HepG2 (cell line): Measurements from ENCODE around the gene CYSTM1. TPM values are rescaled to one million over a fixed set of nuclear protein-coding genes. Genes with fewer than 3 reads are reported as not detected.

Source experiments
- ATAC-seq: fragments of 200-7000 bp; cut with Tn5 transposase; 3 replicates; pipeline ENCODE4 v1.9.1; 2020; ENCODE audit warnings: mild to moderate bottlenecking, moderate library complexity
- BruUV-seq: library from RNA; stranded (reverse); fragments of 400-500 nt; replicated peaks from 2 replicates; lab custom pipeline; 2021; lab: Mats Ljungman, UMichigan
- CTCF ChIA-PET: fragments of 300-600 bp; formaldehyde crosslinking; extraction: SDS; loops from one replicate; lab custom pipeline; 2021; ENCODE audit warnings: low total read pairs, inconsistent platforms, low intra/inter-chr PET ratio; lab: Yijun Ruan, JAX
- POLR2A ChIA-PET: fragments of 350-600 bp; sonication (Branson Sonifier 250); formaldehyde crosslinking; loops from one replicate; lab custom pipeline; 2020; ENCODE audit warnings: antibody characterized with exemption, inconsistent platforms; lab: Yijun Ruan, JAX
- DNase-seq: peaks from one replicate; pipeline ENCODE4 v3.0.0-alpha.2; 2015; ENCODE audit warnings: low spot score
- FAIRE-seq: peaks from 3 replicates; lab custom pipeline; 2011; peaks lifted over from hg19 to GRCh38; lab: Jason Lieb, UNC
- H2AFZ ChIP-seq: one replicate; pipeline ENCODE4 v1.6.1; 2011; ENCODE audit warnings: low read length, inconsistent platforms
- H3K27ac ChIP-seq: fragments of 300-600 bp; 3 replicates; pipeline ENCODE4 v1.8.0; 2011; ENCODE audit warnings: mixed run types, mild to moderate bottlenecking, mixed read lengths, low read length, inconsistent platforms; ENCODE audit not compliant: insufficient read depth; ENCODE audit errors: extremely low read length
- H3K27me3 ChIP-seq, 2 experiments: fragments of 200-600 bp in 1 of 2; 2 replicates in 1 of 2; 3 replicates in 1 of 2; pipeline versions ENCODE4 v1.6.0 to v1.8.0; 2011; ENCODE audit warnings: low read length in 2 of 2, mild to moderate bottlenecking in 2 of 2, moderate library complexity in 2 of 2, inconsistent platforms in 1 of 2; ENCODE audit not compliant: insufficient read depth in 2 of 2, control insufficient read depth in 1 of 2
- H3K36me3 ChIP-seq, 2 experiments: fragments of 200-600 bp in 1 of 2; replicated peaks in 1 of 2; 2 replicates in 1 of 2; 3 replicates in 1 of 2; pipeline versions ENCODE4 v1.5.1 to v1.8.0; 2011; ENCODE audit warnings: low read length in 2 of 2, inconsistent platforms in 1 of 2; ENCODE audit not compliant: insufficient read depth in 2 of 2, control insufficient read depth in 1 of 2
- H3K4me1 ChIP-seq: 2 replicates; pipeline ENCODE4 v1.5.1; 2012; ENCODE audit warnings: low read length, inconsistent platforms; ENCODE audit not compliant: insufficient read depth
- H3K4me2 ChIP-seq: 2 replicates; pipeline ENCODE4 v1.6.0; 2011; ENCODE audit warnings: low read depth, low read length, inconsistent platforms
- H3K4me3 ChIP-seq, 3 experiments: fragments of 200-600 bp in 1 of 3; sonication (generic), shearing (Covaris generic) in 1 of 3; replicated peaks in 1 of 3; 2 replicates each; pipeline ENCODE4 v1.5.1; 2011 to 2016; ENCODE audit warnings: low read length in 3 of 3, inconsistent platforms in 2 of 3, low read depth in 2 of 3, mild to moderate bottlenecking in 2 of 3, control low read depth in 1 of 3, mixed read lengths in 1 of 3; ENCODE audit not compliant: insufficient read depth in 1 of 3
- H3K79me2 ChIP-seq: one replicate; pipeline ENCODE4 v1.6.1; 2011; ENCODE audit warnings: low read length, inconsistent platforms; ENCODE audit not compliant: insufficient read depth
- H3K9ac ChIP-seq: 2 replicates; pipeline ENCODE4 v1.6.0; 2011; ENCODE audit warnings: mild to moderate bottlenecking, low read depth, low read length, inconsistent platforms; ENCODE audit not compliant: insufficient read depth
- H3K9me3 ChIP-seq: 2 replicates; pipeline ENCODE4 v1.5.1; 2012; ENCODE audit warnings: mild to moderate bottlenecking, low read length
- H4K20me1 ChIP-seq: 2 replicates; pipeline ENCODE4 v1.6.0; 2011; ENCODE audit warnings: inconsistent platforms, mild to moderate bottlenecking, low read length, moderate library complexity; ENCODE audit not compliant: insufficient read depth
- NCOA5 ChIP-seq: sonication (generic); formaldehyde crosslinking; IDR thresholded peaks from 2 replicates; pipeline ENCODE4 v1.4.0; 2020; ENCODE audit warnings: missing genetic modification reagents
- SATB2 ChIP-seq: sonication (generic); formaldehyde crosslinking; IDR thresholded peaks from 2 replicates; pipeline ENCODE4 v1.5.0; 2020; ENCODE audit warnings: missing genetic modification reagents
- SIX1 ChIP-seq: sonication (generic); formaldehyde crosslinking; IDR thresholded peaks from 2 replicates; pipeline ENCODE4 v1.4.0; 2020; ENCODE audit warnings: missing genetic modification reagents, borderline replicate concordance
- STAT5B ChIP-seq: sonication (generic); formaldehyde crosslinking; IDR thresholded peaks from 2 replicates; pipeline ENCODE4 v1.4.0; 2020; ENCODE audit warnings: missing genetic modification reagents
- ZBTB20 ChIP-seq: sonication (generic); formaldehyde crosslinking; IDR thresholded peaks from 2 replicates; pipeline ENCODE4 v1.8.1; 2023; ENCODE audit warnings: missing genetic modification reagents, low read depth, mild to moderate bottlenecking, borderline replicate concordance
- ZFP36L1 ChIP-seq: sonication (generic); formaldehyde crosslinking; IDR thresholded peaks from 2 replicates; pipeline ENCODE4 v1.8.0; 2022; ENCODE audit warnings: mild to moderate bottlenecking, missing genetic modification reagents, moderate library complexity
- ZNF10 ChIP-seq: sonication (generic); formaldehyde crosslinking; IDR thresholded peaks from 2 replicates; pipeline ENCODE4 v1.4.0; 2020; ENCODE audit warnings: mild to moderate bottlenecking, low read depth, missing genetic modification reagents, borderline replicate concordance
- ZNF292 ChIP-seq: sonication (generic); formaldehyde crosslinking; IDR thresholded peaks from 2 replicates; pipeline ENCODE4 v1.8.1; 2022; ENCODE audit warnings: mild to moderate bottlenecking, low read depth, missing genetic modification reagents, borderline replicate concordance
- ZNF3 ChIP-seq: IDR thresholded peaks from 2 replicates; pipeline ENCODE4 v1.7.0; 2017; ENCODE audit warnings: inconsistent platforms
- ZNF75D ChIP-seq: sonication (generic); formaldehyde crosslinking; IDR thresholded peaks from 2 replicates; pipeline ENCODE4 v1.8.1; 2023; ENCODE audit warnings: missing genetic modification reagents, mild to moderate bottlenecking, borderline replicate concordance
- ZNF768 ChIP-seq: sonication (generic); formaldehyde crosslinking; IDR thresholded peaks from 2 replicates; pipeline ENCODE4 v1.4.0; 2020; ENCODE audit warnings: missing genetic modification reagents
- ZNF772 ChIP-seq: sonication (generic); formaldehyde crosslinking; IDR thresholded peaks from 2 replicates; pipeline ENCODE4 v1.5.0; 2020; ENCODE audit warnings: mild to moderate bottlenecking, missing genetic modification reagents
- ZNF841 ChIP-seq: sonication (generic); formaldehyde crosslinking; IDR thresholded peaks from 2 replicates; pipeline ENCODE4 v1.8.1; 2023; ENCODE audit warnings: missing genetic modification reagents, borderline replicate concordance
- WGBS: methylation state at CpG from one replicate; pipeline ENCODE4 v1.1.6; 2017; ENCODE audit warnings: low lambda C conversion rate; 5-methylcytosine and 5-hydroxymethylcytosine counted together
- in situ Hi-C: cut with HindIII; loops from 2 replicates; pipeline ENCODE4 v1.10.0; 2017; ENCODE audit warnings: low pct_unique_long_range_greater_than_20kb; ENCODE audit not compliant: extremely low pct_ligation_motif_present
- intact Hi-C: fragments of 100-400 bp; cut with micrococcal nuclease; formaldehyde crosslinking; loops from one replicate; pipeline ENCODE4 v1.10.0; 2022; ENCODE audit not compliant: unreplicated experiment
- polyA plus RNA-seq, 8 experiments: library from polyadenylated mRNA; depleted of rRNA in 3 of 8; stranded (reverse) in 7 of 8; unstranded in 1 of 8; fragments of >200 nt; fragmentation: Illumina TruSeq in 4 of 8; extraction: Trizol in 4 of 8; gene quantifications; 2 replicates each; pipeline versions ENCODE4 v1.2.1 to v1.2.3, GENCODE V29; 2011 to 2016; ENCODE audit warnings: low read depth in 4 of 8, missing spikeins in 1 of 8, mixed read lengths in 1 of 8; ENCODE audit not compliant: insufficient read depth in 1 of 8
- total RNA-seq, 5 experiments: library from RNA; depleted of rRNA; stranded (reverse); fragments of >200 nt; fragmentation: Illumina TruSeq; extraction: Trizol; gene quantifications; 2 replicates each; pipeline ENCODE4 v1.2.3, GENCODE V29; 2016; ENCODE audit warnings: low read depth in 1 of 5
- TF ChIP-seq, protein P1 (sequence below): sonication (generic); formaldehyde crosslinking; IDR thresholded peaks from 2 replicates; pipeline ENCODE4 v1.4.0; 2020; ENCODE audit warnings: mild to moderate bottlenecking, missing genetic modification reagents
- TF ChIP-seq, protein P2 (sequence below): sonication (generic); formaldehyde crosslinking; IDR thresholded peaks from 2 replicates; pipeline ENCODE4 v1.4.0; 2020; ENCODE audit warnings: mild to moderate bottlenecking, missing genetic modification reagents

CYSTM1 gene
- total and polyA plus RNA-seq, 2 of the 13 experiments (the other 11 are each of a cell fraction or from before 2014, with no cell fraction given), result 40.0 to 73.4 TPM

DNA sequence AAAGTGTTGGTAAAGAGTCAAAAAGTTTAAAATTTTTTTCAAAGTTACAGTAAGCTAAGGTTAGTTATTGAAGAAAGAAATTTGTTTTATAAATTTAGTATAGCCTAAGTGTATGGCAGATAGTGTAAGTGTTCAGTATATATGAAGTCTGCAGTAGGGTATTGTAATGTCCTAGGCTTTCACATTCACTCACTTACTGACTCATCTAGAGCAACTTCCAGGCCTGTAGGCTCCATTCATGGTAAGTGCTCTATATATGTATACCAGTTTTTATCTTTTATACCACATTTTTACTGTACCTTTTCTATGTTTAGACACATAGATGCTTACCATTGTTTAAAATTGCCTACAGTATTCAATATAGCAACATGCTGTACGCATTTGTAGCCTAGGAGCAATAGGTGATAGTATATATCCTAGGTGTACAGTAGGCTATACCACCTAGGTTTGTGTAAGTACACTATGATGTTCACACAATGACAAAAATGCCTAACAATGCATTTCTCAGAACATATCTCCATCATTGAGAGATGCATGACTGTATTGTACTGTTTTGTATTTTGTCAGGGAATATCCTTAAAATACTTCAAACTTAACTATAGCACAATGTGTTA lies 38.5 kb downstream of the CYSTM1 start (continued):
- TF ChIP-seq ZNF292 (no peak), NCOA5 (CRISPR knock-in tag) (no peak), ZNF3 (no peak), ZBTB20 (CRISPR knock-in tag) (no peak), ZNF768 (CRISPR knock-in tag) (no peak), ZNF75D (no peak), ZNF841 (CRISPR knock-in tag) (no peak)
- TF ChIP-seq, all 625 proteins: peak for 0

DNA sequence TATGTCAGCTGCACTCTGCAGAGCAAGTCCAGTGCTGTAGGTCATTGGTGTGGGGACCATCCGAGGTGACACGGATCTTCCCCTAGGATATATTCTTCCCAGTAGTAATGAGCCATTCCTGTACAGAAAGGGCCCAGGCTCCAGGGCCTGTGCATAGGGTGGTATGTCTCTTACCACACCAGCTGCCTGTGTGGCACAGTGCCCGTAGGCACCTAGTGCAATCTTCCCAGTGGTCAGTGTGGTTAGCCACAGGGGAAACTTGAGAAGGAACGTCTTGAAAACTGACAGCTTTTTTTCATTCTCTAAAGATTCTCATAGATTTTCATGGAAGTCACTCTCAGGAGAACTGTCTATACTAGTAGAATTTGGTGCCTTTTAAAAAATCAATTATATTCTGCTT lies 39.8 kb downstream of the CYSTM1 start:
- in situ Hi-C loops, result no loop called here
- BruUV-seq, result no TSS peak
- no peak for FAIRE-seq
- Histone ChIP-seq H2AFZ (no peak overlapping the region), H3K9me3 (no peaks in the 10 kb centered on the region), H4K20me1 (no peaks in the 10 kb centered on the region), H3K4me2 (no peak overlapping the region), H3K36me3 (peaks cover 0 to 6% of the 10 kb centered on the region in 2 experiments; a peak in 4 of 5 replicates), H3K4me1 (peaks cover 26% of the 10 kb centered on the region), H3K79me2 (no peaks in the 10 kb centered on the region), H3K27me3 (no peaks in the 10 kb centered on the region), H3K27ac (no peak overlapping the region), H3K9ac (no peak overlapping the region), H3K4me3 (no peak overlapping the region)
- ChIA-PET CTCF (no interaction called here), POLR2A (no interaction called here)
- no peak for ATAC-seq
- intact Hi-C loops, result no loop called here
- WGBS, result 89% methylated on average over 3 of the region's 4 CpGs
- DNase-seq, result no peak
- no peak for TF ChIP-seq STAT5B (CRISPR knock-in tag)
- no peak for TF ChIP-seq ZFP36L1 (CRISPR knock-in tag)
- TF ChIP-seq ZNF10, result no peak
- no peak for TF ChIP-seq ZNF772 (CRISPR knock-in tag)
- TF ChIP-seq, protein P1, sequence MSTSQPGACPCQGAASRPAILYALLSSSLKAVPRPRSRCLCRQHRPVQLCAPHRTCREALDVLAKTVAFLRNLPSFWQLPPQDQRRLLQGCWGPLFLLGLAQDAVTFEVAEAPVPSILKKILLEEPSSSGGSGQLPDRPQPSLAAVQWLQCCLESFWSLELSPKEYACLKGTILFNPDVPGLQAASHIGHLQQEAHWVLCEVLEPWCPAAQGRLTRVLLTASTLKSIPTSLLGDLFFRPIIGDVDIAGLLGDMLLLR (CRISPR knock-in tag), result no peak
- no peak for TF ChIP-seq SATB2 (CRISPR knock-in tag)
- TF ChIP-seq, protein P2, sequence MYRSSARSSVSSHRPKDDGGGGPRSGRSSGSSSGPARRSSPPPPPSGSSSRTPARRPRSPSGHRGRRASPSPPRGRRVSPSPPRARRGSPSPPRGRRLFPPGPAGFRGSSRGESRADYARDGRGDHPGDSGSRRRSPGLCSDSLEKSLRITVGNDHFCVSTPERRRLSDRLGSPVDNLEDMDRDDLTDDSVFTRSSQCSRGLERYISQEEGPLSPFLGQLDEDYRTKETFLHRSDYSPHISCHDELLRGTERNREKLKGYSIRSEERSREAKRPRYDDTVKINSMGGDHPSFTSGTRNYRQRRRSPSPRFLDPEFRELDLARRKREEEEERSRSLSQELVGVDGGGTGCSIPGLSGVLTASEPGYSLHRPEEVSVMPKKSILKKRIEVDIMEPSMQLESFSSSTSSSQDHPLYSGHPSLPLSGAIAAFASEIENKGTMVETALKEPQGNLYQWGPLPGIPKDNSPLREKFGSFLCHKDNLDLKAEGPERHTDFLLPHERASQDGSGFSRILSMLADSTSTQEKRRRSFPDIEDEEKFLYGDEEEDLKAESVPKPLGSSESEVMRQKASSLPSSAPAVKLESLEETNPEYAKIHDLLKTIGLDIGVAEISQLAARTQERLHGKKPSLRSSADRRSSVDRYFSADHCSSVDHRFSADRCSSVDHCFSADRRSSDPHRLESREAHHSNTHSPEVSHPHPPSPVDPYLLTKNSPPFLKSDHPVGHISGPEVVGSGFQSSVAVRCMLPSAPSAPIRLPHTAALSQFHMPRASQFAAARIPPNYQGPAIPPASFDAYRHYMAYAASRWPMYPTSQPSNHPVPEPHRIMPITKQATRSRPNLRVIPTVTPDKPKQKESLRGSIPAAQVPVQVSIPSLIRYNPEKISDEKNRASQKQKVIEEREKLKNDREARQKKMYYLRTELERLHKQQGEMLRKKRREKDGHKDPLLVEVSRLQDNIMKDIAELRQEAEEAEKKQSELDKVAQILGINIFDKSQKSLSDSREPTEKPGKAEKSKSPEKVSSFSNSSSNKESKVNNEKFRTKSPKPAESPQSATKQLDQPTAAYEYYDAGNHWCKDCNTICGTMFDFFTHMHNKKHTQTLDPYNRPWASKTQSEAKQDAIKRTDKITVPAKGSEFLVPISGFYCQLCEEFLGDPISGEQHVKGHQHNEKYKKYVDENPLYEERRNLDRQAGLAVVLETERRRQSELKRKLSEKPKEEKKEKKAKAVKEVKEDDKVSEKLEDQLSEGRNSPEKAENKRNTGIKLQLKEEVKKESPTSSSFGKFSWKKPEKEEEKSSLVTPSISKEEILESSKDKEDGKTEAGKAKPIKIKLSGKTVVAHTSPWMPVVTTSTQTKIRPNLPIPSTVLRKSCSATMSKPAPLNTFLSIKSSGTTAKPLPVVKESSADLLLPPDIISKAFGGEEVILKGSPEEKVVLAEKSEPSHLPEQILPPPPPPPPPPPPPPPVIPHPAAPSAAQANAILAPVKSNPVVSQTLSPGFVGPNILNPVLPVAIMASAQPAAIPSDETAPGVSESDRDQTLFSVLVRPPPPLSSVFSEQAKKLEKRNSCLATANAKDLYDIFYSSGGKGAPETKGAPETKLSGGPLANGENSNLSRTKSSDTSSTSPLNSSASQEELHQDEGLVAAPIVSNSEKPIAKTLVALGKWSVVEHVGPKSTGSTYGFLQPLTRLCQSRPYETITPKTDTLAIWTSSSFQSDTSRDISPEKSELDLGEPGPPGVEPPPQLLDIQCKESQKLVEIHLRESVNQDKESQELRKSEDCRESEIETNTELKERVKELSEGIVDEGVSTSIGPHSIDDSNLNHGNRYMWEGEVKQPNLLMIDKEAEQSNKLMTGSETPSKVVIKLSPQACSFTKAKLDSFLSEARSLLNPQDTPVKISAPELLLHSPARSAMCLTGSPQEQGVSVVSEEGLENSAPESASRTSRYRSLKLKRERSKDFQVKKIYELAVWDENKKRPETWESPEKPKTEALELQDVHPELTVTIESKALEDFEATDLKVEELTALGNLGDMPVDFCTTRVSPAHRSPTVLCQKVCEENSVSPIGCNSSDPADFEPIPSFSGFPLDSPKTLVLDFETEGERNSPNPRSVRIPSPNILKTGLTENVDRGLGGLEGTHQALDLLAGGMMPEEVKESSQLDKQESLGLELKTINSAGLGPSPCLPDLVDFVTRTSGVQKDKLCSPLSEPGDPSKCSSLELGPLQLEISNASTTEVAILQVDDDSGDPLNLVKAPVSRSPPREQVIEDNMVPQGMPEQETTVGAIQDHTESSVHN, result no peak
- TF ChIP-seq SIX1 (CRISPR knock-in tag), result no peak
